ENCODE results near the gene ERCC3. TPM values are rescaled to one million over a fixed set of nuclear protein-coding genes. Genes with fewer than 3 reads are reported as not detected.
A peak's percentile ranks its signal among the peaks of the same experiment; 100 is the strongest.
"Not testable (repeated sequence)": the region's sequence is repeated elsewhere in the genome, so short reads cannot be mapped to it uniquely, and the experiment has no call there.

Gene ERCC3
- total RNA-seq, 8 experiments from 2014 or later = 20.7 to 66.4 (median 36.0) TPM

DNA sequence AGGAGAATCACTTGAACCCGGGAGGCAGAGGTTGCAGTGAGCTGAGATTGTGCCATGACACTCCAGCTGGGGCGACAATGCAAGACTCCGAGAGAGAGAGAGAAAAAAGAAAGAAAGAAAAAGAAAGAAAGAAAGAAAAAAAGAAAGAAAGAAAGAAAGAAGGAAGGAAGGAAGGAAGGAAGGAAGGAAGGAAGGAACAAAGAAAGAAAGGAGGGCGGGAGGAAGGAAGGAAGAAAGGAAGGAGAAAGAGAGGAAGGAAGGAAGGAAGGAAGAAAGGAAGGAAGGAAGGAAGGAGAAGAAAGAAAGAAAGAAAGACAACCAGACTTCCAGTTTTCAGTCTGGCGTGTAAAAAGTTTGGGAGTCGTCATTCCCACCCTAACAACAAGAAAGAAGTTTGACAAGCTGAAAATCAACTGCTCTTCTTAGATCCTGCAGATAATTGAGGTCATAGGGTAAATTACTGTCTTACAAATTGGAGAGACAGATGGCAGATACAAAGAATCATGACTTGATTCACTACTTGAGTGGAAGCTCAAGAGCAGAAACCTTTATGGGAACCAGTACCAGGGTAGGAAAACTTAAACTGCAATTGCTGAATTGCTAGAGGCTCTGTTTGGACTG lies 58.8 kb downstream of the ERCC3 start:
- in situ Hi-C loops (cut with MboI; ENCODE audit: low pct_unique_long_range_greater_than_20kb in 2 of 9, low sequenced_read_pairs in 9 of 9, unreplicated experiment in 9 of 9) = no loop called here
- Histone ChIP-seq H3K4me3 (no peak overlapping the region), H3K4me1 (replicated peaks in 1 of 2) (no peaks in the 10 kb centered on the region), H3K27ac (no peak overlapping the region)
- WGBS, 10 experiments = 68 to 100% (median 77%) methylated on average over 1 to 6 of the region's 6 CpGs; no CpG with 5 or more reads in 3 of the 10 experiments
- no peak for ATAC-seq (replicated peaks in 6 of 8)

- ATAC-seq (replicated peaks in 6 of 8) = no peak
Observed at GRCh38 chr2:127233710-127234109, 60.2 kb downstream of the ERCC3 start.

GRCh38 chr2:127231130-127231865 lies 62.6 kb downstream of the ERCC3 start:
- ATAC-seq (replicated peaks in 6 of 8) = peak in 1 of 8 experiments; percentile 14
- Histone ChIP-seq H3K27ac (no peak overlapping the region), H3K4me3 (no peak overlapping the region), H3K4me1 (replicated peaks in 1 of 2) (peaks cover 0 to 2% of the 10 kb centered on the region in 2 donors)
- WGBS, 10 experiments = 50 to 96% (median 75%) methylated on average over 2 to 5 of the region's 6 CpGs; no CpG with 5 or more reads in 3 of the 10 experiments
- in situ Hi-C loops (cut with MboI; ENCODE audit: low pct_unique_long_range_greater_than_20kb in 2 of 9, low sequenced_read_pairs in 9 of 9, unreplicated experiment in 9 of 9) = no loop called here

More at GRCh38 chr2:127233710-127234109, 60.2 kb downstream of the ERCC3 start:
- Histone ChIP-seq H3K4me1 (replicated peaks in 1 of 2) (no peaks in the 10 kb centered on the region), H3K27ac (no peak overlapping the region), H3K4me3 (no peak overlapping the region)
- in situ Hi-C loops (cut with MboI; ENCODE audit: low pct_unique_long_range_greater_than_20kb in 2 of 9, low sequenced_read_pairs in 9 of 9, unreplicated experiment in 9 of 9) = no loop called here
- 94 to 100% (median 97%) methylated on average over 1 to 8 of the region's 8 CpGs; no CpG with 5 or more reads in 3 of the 10 experiments for WGBS, 10 experiments

DNA sequence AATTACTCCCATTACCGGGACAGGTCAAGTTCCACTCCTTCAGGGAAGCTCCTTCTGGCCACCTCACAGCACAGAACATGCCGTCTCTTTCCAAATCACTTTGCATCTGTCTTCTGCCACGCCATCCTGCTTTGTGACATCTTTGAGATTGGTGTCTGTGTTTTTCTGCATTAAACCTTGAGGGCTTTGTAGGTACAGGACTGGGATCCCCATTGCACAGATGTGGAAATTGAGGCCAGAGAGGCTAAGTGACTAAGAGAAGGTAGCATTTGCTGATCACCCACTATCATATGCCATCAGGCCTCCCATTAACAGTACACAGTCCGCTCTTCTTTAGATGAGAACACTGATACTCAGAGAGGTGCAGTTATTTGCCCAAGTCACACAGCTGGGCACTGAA lies 64.4 kb downstream of the ERCC3 start:
- no peak for ATAC-seq (replicated peaks in 6 of 8)
- Histone ChIP-seq H3K27ac (no peak overlapping the region), H3K4me1 (replicated peaks in 1 of 2) (peaks cover 4 to 6% of the 10 kb centered on the region in 2 donors), H3K4me3 (no peak overlapping the region)
- in situ Hi-C loops (cut with MboI; ENCODE audit: low pct_unique_long_range_greater_than_20kb in 2 of 9, low sequenced_read_pairs in 9 of 9, unreplicated experiment in 9 of 9) = no loop called here
- WGBS, 10 experiments = 40 to 100% (median 90%) methylated on average over 1 to 4 of the region's 4 CpGs; no CpG with 5 or more reads in 1 of the 10 experiments

DNA sequence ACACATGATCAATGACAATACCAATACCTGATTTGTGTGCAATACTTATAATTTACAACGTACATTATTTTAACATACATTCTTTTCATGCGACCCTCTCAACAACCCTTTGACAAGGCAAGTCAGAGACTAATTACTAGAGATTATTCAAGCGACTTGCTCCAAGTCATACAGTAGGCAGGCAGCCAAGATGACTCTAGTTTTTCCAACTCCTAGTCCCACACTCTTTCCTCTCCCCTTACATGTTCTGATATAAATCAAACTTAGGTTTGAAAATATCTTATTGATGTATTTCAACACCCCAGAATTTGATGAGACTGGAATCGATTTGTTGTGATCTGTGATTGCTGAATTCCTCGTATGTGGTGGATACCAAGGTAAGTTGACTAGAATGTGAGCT lies 65.8 kb downstream of the ERCC3 start:
- Histone ChIP-seq H3K27ac (no peak overlapping the region), H3K4me1 (replicated peaks in 1 of 2) (peaks cover 17 to 18% of the 10 kb centered on the region in 2 donors), H3K4me3 (no peak overlapping the region)
- in situ Hi-C loops (cut with MboI; ENCODE audit: low pct_unique_long_range_greater_than_20kb in 2 of 9, low sequenced_read_pairs in 9 of 9, unreplicated experiment in 9 of 9) = no loop called here
- WGBS, 10 experiments = 7 to 100% (median 86%) methylated on average over 1 to 5 of the region's 5 CpGs
- no peak for ATAC-seq (replicated peaks in 6 of 8)

DNA sequence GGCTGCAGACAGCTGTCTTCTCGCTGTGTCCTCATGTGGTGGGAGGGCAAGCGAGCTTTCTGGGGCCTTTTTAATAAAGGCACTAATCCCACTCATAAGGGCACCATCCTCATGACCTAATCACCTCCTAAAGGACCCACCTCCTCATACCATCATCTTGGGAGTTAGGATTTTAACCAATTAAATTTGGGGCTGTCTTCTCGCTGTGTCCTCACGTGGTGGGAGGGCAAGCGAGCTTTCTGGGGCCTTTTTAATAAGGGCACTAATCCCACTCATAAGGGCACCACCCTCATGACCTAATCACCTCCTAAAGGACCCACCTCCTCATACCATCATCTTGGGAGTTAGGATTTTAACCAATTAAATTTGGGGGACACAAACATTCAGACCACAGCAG lies 66.7 kb downstream of the ERCC3 start:
- H3K27ac ChIP-seq; ATAC-seq (replicated peaks in 6 of 8); H3K4me3 ChIP-seq; in situ Hi-C loops (cut with MboI; ENCODE audit: low pct_unique_long_range_greater_than_20kb in 2 of 9, low sequenced_read_pairs in 9 of 9, unreplicated experiment in 9 of 9): not testable (repeated sequence)
- 40 to 100% (median 94%) methylated on average over 1 to 5 of the region's 5 CpGs; no CpG with 5 or more reads in 4 of the 10 experiments for WGBS, 10 experiments
- peaks cover 18 to 19% of the 10 kb centered on the region in 2 donors for H3K4me1 ChIP-seq (replicated peaks in 1 of 2)

- in situ Hi-C loops (cut with MboI; ENCODE audit: low pct_unique_long_range_greater_than_20kb in 2 of 9, low sequenced_read_pairs in 9 of 9, unreplicated experiment in 9 of 9) = no loop called here
- peak; percentile 29 to 97 (median 79) for ATAC-seq (replicated peaks in 6 of 8)
- 0 to 78% (median 47%) methylated on average over 1 to 9 of the region's 10 CpGs for WGBS, 10 experiments
Observed at GRCh38 chr2:127226520-127227263, 67.3 kb downstream of the ERCC3 start.

DNA sequence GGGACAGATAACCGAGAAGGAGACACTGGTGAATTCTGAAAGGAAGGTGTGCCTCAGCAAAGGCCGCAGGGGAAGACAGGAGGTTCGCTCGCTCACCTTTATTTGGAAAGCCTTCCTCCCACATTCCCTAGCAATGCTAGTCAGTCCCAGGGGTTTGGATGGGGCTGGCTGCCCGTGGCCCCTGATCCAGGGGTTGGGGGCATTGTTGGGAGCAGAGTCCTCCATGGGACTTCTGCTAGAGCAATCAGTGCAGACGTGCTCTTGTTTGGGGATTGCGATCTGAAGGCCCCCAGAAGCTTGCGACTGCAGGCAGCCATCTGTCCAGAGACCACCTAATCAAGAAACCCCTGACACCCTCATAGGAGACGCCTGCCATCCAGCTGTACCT lies 67.8 kb downstream of the ERCC3 start:
- Histone ChIP-seq H3K4me1 (replicated peaks in 1 of 2) (peaks cover 18 to 19% of the 10 kb centered on the region in 2 donors), H3K4me3 (no peak overlapping the region), H3K27ac (no peak overlapping the region)
- ATAC-seq (replicated peaks in 6 of 8) = no peak
- WGBS, 10 experiments = 40 to 100% (median 83%) methylated on average over 1 to 5 of the region's 9 CpGs; no CpG with 5 or more reads in 5 of the 10 experiments
- in situ Hi-C loops (cut with MboI; ENCODE audit: low pct_unique_long_range_greater_than_20kb in 2 of 9, low sequenced_read_pairs in 9 of 9, unreplicated experiment in 9 of 9) = no loop called here

More at GRCh38 chr2:127226520-127227263, 67.3 kb downstream of the ERCC3 start:
- Histone ChIP-seq H3K27ac (no peak overlapping the region), H3K4me3 (no peak overlapping the region), H3K4me1 (replicated peaks in 1 of 2) (peaks cover 18 to 19% of the 10 kb centered on the region in 2 donors)

DNA sequence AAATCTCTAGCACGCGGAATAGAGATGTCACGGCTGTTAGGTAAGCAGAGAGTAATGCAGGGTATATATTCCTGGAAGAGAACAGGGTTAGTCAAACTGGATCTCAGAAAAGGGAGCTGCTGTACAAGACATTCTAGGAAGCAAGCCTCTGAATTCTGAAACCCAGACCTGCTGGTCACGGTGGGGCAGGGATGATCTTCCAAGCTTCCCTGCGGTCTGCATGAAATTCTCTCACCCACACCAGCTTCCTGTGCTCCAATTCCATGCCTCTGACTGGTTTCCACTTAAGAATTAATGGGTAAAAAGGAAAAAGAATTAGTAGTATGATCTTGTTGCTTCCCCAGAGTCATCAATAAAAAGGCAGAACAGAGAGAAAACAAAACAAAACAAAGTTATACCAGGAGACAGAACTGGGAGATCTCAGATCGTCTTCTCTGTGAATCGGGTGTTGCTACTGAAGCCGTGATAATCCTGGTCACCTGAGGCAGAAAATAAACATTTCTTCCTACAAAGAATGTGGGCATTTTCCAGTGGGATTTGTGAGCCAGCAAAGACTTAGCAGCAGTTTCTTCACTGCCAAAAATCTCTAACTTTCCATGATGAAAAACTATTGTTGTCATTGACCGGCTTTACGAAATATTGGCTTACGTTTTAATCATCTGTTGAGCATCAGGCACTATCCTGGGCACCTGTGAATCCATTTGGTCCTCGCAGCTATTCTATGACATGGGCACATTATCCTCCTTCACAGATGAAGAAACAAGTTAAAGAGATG lies 68.6 kb downstream of the ERCC3 start:
- Histone ChIP-seq H3K27ac (no peak overlapping the region), H3K4me1 (replicated peaks in 1 of 2) (peaks cover 18 to 23% of the 10 kb centered on the region in 2 donors), H3K4me3 (no peak overlapping the region)
- 39 to 94% (median 75%) methylated on average over 2 to 11 of the region's 12 CpGs for WGBS, 10 experiments
- ATAC-seq (replicated peaks in 6 of 8) = no peak
- in situ Hi-C loops (cut with MboI; ENCODE audit: low pct_unique_long_range_greater_than_20kb in 2 of 9, low sequenced_read_pairs in 9 of 9, unreplicated experiment in 9 of 9) = no loop called here

GRCh38 chr2:127224135-127224534 lies 69.8 kb downstream of the ERCC3 start:
- H3K4me3 ChIP-seq; in situ Hi-C loops (cut with MboI; ENCODE audit: low pct_unique_long_range_greater_than_20kb in 2 of 9, low sequenced_read_pairs in 9 of 9, unreplicated experiment in 9 of 9): not testable (repeated sequence)
- ATAC-seq (replicated peaks in 6 of 8) = peak in 5 of 8 experiments; percentile 6 to 65 (median 22)
- peak overlapping the region; percentile 24 to 67 for H3K27ac ChIP-seq
- 60 to 100% (median 82%) methylated on average over 1 to 3 of the region's 5 CpGs for WGBS, 10 experiments
- peaks cover 18 to 23% of the 10 kb centered on the region in 2 donors for H3K4me1 ChIP-seq (replicated peaks in 1 of 2)

GRCh38 chr2:127220768-127221527 lies 73.0 kb downstream of the ERCC3 start:
- H3K4me3 ChIP-seq = peak overlapping the region; percentile 52 to 94 (median 77)
- no peak overlapping the region for H3K27ac ChIP-seq
- peaks cover 18 to 21% of the 10 kb centered on the region in 2 donors for H3K4me1 ChIP-seq (replicated peaks in 1 of 2)
- ATAC-seq (replicated peaks in 6 of 8) = peak in 1 of 8 experiments; percentile 2
- in situ Hi-C loops (cut with MboI; ENCODE audit: low pct_unique_long_range_greater_than_20kb in 2 of 9, low sequenced_read_pairs in 9 of 9, unreplicated experiment in 9 of 9) = no loop called here
- 10 to 90% (median 56%) methylated on average over 7 to 30 of the region's 31 CpGs for whole genome bisulfite sequencing, 10 experiments

Data from motor neuron (in vitro differentiated cells).